Measurements from ENCODE around the gene SLC24A4.
A peak's percentile ranks its signal among the peaks of the same experiment; 100 is the strongest.

SLC24A4 gene

GRCh38 chr14:92458136-92459029 is 135.4 kb downstream of the SLC24A4 start:
- no peak for DNase-seq (ENCODE audit: low spot score)

GRCh38 chr14:92459030-92459949 is 136.3 kb downstream of the SLC24A4 start:
- DNase-seq (ENCODE audit: low spot score), result no peak

- no peak for DNase-seq (ENCODE audit: low spot score)
These were observed 137.0 kb downstream of the SLC24A4 start for GRCh38 chr14:92459950-92460421.

- DNase-seq (ENCODE audit: low spot score), result no peak
These were observed 137.6 kb downstream of the SLC24A4 start for GRCh38 chr14:92460541-92460915.

- DNase-seq (ENCODE audit: low spot score), result no peak
These were observed 138.1 kb downstream of the SLC24A4 start for GRCh38 chr14:92460916-92461579.

- DNase-seq (ENCODE audit: low spot score), result no peak
These were observed 138.9 kb downstream of the SLC24A4 start for GRCh38 chr14:92461891-92462290.

- no peak for DNase-seq (ENCODE audit: low spot score)
These were observed 139.6 kb downstream of the SLC24A4 start for GRCh38 chr14:92462568-92462967.

GRCh38 chr14:92463141-92463540 is 140.2 kb downstream of the SLC24A4 start:
- DNase-seq (ENCODE audit: low spot score), result no peak

- DNase-seq (ENCODE audit: low spot score), result no peak
These were observed 141.2 kb downstream of the SLC24A4 start for GRCh38 chr14:92464156-92464555.

- DNase-seq (ENCODE audit: low spot score), result no peak
These were observed 141.8 kb downstream of the SLC24A4 start for GRCh38 chr14:92464716-92465115.

- no peak for DNase-seq (ENCODE audit: low spot score)
These were observed 142.5 kb downstream of the SLC24A4 start for GRCh38 chr14:92465353-92466055.

GRCh38 chr14:92466059-92466458 is 143.1 kb downstream of the SLC24A4 start:
- no peak for DNase-seq (ENCODE audit: low spot score)

- no peak for DNase-seq (ENCODE audit: low spot score)
These were observed 146.6 kb downstream of the SLC24A4 start for GRCh38 chr14:92469515-92469914.

GRCh38 chr14:92470215-92470614 is 147.2 kb downstream of the SLC24A4 start:
- DNase-seq (ENCODE audit: low spot score), result peak; percentile 97

GRCh38 chr14:92470811-92471210 is 147.8 kb downstream of the SLC24A4 start:
- DNase-seq (ENCODE audit: low spot score), result no peak

- peak; percentile 95 for DNase-seq (ENCODE audit: low spot score)
These were observed 149.0 kb downstream of the SLC24A4 start for GRCh38 chr14:92471919-92472318.

GRCh38 chr14:92472860-92473259 is 149.9 kb downstream of the SLC24A4 start:
- DNase-seq (ENCODE audit: low spot score), result peak; percentile 74

- peak; percentile 36 for DNase-seq (ENCODE audit: low spot score)
These were observed 150.4 kb downstream of the SLC24A4 start for GRCh38 chr14:92473261-92473968.

GRCh38 chr14:92473969-92474535 is 151.1 kb downstream of the SLC24A4 start:
- DNase-seq (ENCODE audit: low spot score), result no peak

- DNase-seq (ENCODE audit: low spot score), result no peak
These were observed 152.1 kb downstream of the SLC24A4 start for GRCh38 chr14:92475037-92475436.

All from SW480 (cell line).